Stimulated activated CD4-positive, alpha-beta T cell treated with anti-CD3 and anti-CD28 coated beads, TNF-alpha, amount 100 ng/mL, for 1 hour (primary cell): Measurements from ENCODE around the gene GRID2.

Source experiments
- DNase-seq, 3 donors: peaks; one replicate each; pipeline ENCODE4 v3.0.0-alpha.2; 2020; ENCODE audit warnings: low read depth in 3 of 3, low spot score in 1 of 3

GRID2 gene

GRCh38 chr4:93777081-93777460 lies 1473.3 kb downstream of the GRID2 start:
- no peak for DNase-seq

- DNase-seq: no peak
Observed at GRCh38 chr4:93779228-93779627, 1475.5 kb downstream of the GRID2 start.

DNA sequence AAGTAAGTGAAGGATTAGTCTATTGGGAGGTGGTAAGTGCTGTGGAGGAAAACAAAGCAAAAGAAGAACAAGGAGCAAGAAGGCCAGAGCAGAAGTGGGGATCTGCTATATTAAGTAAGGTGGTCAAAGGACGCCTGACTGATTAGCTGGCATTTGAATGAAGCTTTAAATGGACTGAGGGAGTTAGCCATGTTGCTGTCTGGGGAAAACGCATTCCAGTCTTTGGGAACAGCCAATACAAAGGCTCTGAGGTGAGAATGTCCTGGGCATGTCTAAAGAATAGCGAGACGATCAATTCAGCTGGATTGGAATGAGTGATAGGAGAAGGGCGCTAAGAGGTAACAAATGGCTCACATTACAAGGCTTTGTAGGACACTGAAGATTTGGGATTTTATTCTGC lies 1476.3 kb downstream of the GRID2 start:
- DNase-seq: no peak

- no peak for DNase-seq
Observed at GRCh38 chr4:93781198-93781597, 1477.4 kb downstream of the GRID2 start.

DNA sequence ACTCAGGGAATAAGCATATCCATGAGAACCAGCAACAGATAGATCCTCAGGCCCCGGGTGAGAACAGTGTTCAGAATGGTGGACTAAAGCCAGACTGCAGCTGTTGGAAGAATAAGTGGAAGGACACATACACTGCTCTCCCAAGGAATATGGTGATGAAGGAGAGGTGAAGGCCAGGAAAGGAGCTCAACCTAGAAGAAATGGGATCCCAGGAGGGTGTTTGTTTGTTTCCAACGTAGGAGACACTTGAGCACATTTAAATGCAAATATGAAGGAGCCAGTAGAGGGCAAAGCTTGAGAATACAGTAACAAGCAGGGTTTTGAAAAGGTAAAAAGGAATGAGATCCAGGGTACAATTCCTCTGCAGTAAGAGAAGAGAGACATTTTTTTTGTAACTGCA lies 1482.4 kb downstream of the GRID2 start:
- no peak for DNase-seq

DNA sequence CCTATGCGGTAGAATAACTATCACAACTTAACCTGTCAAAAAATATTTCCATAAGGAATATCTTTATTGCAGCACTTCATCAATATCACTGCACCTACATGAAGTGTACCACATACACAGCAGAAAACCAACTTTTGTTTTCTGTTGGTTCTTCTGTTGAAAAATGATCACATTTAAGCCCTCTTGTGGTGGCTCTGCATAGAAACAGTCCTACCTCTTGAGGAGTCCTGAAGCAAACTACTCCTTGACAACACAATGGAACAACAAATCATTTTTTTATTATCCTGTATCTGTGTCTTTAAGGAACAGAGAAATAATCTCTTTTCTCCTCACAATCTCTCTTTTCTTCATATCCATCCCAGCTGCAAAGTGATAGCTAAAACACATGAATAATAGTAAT lies 1484.9 kb downstream of the GRID2 start:
- no peak for DNase-seq

DNA sequence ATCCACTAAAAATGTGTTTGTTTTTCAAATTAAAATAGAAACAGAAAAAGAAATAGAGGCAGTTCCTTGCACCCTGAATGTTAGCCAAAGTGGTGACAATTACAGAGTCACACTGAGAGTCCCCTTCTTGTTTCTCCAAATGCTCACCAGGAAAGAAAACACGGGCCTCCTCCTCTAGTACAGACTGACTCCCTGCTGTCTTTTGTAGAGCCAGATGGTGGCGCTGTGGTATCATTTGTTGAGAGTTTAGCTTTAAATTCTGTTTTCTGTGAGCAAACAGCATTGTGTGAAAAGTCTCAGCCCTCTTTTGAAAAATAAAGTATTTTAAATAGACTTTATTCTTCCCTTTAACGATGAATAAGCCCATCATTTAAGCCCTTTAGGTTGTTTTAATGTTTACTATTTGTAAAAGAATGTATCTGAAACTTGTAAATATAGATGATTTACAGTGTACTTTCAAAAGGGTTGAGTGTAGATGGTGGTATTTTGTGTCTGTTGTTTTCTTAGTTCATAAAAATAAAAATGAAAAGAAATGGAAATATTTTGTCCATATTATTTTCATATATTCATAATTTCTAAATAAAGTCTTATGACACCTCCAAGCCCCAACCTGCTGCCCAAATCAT lies 1487.9 kb downstream of the GRID2 start:
- DNase-seq: no peak

DNA sequence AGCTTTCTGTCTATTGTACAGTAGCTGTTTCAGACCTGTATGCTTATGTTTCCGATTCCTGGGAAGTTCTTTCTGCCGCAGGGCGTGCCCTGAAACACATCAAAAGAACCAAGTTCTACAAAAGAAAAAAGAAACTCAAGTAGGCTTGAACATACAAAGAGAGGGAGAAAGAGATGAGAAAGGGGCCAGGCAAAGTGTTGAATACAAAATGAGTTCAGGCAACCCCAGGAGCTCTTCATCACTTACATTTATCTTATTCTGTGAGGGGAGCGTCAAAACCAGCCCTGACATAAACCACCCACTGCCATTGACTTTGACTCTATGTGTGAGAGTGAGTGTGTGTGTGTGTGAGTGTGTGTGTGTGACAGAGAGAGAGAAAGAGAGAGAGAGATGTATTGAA lies 1498.3 kb downstream of the GRID2 start:
- no peak for DNase-seq

- no peak for DNase-seq
Observed at GRCh38 chr4:93809773-93810172, 1506.0 kb downstream of the GRID2 start.

- DNase-seq: no peak
Observed at GRCh38 chr4:93810340-93810992, 1506.7 kb downstream of the GRID2 start.

DNA sequence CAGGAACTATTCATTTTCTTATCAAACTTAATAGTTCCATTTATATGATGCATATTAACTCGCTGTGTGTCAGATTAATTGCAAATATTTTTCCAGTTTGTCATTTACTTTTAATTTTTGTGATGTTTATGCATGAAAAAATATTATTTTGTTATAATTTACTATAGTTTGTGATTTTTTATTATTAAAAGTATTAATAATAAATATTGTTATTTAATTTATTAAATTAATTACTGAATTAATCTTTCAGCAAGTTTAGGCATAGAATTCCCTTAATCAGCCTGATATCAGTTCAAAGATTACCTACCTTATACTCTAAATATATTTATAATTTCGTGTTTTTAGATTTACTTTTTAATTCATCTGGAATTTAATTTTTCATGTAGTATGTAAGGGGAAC lies 1509.3 kb downstream of the GRID2 start:
- no peak for DNase-seq

GRCh38 chr4:93814141-93814540 lies 1510.4 kb downstream of the GRID2 start:
- no peak for DNase-seq

DNA sequence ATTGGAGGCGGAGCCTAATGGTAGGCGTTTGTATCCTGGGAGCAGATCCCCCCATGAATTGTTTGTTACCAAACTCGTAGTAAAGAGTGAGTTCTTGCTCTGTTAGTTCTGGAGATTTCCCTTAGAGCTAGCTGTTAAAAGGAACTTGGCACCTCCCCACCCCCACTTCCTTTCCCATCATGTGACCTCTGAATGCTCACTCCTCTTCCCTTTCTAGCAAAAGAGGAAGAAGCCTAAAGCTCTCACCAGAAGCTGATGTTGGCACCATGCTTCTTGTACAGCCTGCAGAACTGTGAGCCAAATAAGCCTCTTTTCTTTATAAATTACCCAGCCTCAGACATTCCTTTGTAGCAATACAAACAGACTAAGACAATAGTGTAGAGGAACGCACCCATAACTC lies 1511.0 kb downstream of the GRID2 start:
- DNase-seq: no peak
